ENCODE data around the gene MYBPC1. TPM values are rescaled to one million over a fixed set of nuclear protein-coding genes. Genes with fewer than 3 reads are reported as not detected.
"Not testable (repeated sequence)": the region's sequence is repeated elsewhere in the genome, so short reads cannot be mapped to it uniquely, and the experiment has no call there.

MYBPC1 gene
- polyA plus RNA-seq, 1 donor from 2014 or later, result not detected

DNA sequence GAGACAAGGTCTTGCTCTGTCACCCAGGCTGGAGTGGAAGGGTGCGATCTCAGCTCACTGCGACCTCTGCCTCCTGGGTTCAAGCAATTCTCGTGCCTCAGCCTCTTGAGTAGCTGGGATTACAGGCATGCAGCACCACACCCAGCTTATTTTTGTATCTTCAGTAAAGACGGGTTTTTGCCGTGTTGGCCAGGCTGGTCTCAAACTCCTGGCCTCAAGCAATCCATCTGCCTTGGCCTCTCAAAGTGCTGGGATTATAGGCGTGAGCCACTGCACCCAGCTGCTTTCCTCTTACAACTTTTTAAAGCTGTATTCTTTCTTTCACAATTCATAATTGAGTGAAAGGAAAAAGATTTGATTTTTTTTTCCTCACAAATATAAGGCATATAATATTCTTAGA, 86.9 kb downstream of the MYBPC1 start:
- not testable (repeated sequence) for H3K36me3 Mint-ChIP-seq, H3K27me3 Mint-ChIP-seq, H3K4me1 Mint-ChIP-seq, H3K27ac Mint-ChIP-seq, H3K4me3 Mint-ChIP-seq, H3K9me3 Mint-ChIP-seq

DNA sequence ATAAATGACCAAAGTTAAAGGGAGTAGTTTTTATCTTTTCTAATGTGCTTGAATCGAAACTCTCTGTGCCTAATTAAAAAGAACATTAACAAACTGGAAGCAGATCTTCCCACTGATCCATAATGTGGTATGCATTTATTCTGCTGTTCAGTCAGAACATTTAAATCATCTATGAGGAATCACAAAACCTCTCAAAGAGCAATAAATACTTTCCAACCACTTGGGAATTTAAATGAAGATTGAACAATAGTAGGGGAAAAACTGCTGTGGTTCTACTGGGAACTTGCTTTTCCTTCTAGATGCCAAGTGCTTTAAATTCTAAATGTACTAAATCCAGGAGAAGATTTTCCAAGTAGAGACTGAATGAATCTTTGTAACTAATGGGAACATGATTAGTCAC, 90.3 kb downstream of the MYBPC1 start:
- Mint-ChIP-seq H3K4me1 (peaks cover 0 to 3% (median 1%) of the 10 kb centered on the region in 3 donors), H3K27ac (no peak overlapping the region), H3K36me3 (peaks cover 3% of the 10 kb centered on the region), H3K9me3 (no peaks in the 10 kb centered on the region), H3K4me3 (no peak overlapping the region), H3K27me3 (peaks cover 3% of the 10 kb centered on the region)

DNA sequence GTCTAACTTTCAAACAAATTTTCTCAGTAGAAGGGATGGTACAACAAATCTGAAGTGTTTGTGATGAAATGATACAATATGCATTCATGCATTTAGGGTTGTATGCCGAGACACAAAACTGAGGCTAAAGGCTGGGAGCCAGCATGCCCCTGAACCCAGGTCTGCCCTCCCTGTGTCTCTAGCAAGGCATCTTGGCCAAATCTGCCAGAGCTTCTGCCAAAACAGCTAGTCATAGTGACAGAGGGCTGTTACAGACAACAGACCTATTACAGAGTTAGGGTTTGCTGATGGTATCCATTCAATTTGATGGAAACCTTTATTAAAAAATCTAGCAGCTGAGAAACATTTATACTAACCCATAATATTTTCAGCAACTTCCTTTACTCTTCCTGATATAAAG, 91.4 kb downstream of the MYBPC1 start:
- Mint-ChIP-seq H3K27ac (no peak overlapping the region), H3K9me3 (no peaks in the 10 kb centered on the region)

DNA sequence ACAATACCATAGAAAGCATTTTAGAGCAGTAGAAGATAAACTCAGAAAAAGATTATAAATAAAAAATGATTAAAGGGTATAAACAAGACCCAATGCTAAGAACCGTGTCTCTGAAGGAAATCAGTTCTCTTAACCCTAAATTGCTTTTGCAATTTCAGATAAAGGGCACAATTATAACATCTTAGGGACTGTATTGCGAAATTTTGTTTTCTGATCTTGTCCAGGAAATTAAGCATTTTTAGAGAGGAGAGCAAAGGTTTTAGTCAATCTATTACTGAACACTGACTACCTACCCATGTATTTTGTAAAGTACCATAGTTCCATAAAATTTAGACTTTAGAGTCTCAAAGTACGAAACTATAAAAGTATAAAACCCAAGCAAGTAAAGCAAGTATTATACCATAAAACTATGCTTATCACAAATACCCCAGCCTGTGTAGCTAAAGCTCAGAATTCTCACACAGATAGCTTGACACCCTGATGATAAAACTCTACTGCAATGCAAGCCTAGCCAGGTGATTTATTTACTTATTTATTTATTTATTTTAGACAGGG, 95.8 kb downstream of the MYBPC1 start:
- H3K36me3 Mint-ChIP-seq, result peaks cover 3% of the 10 kb centered on the region
- no peaks in the 10 kb centered on the region for H3K9me3 Mint-ChIP-seq
- H3K27me3 Mint-ChIP-seq, result peaks cover 3% of the 10 kb centered on the region
- H3K4me3 Mint-ChIP-seq, result peak overlapping the region in 1 of 4 donors; percentile 2
- H3K27ac Mint-ChIP-seq, result no peak overlapping the region
- peaks cover 6 to 14% (median 12%) of the 10 kb centered on the region in 3 donors for H3K4me1 Mint-ChIP-seq

More for the DNA sequence above, 91.4 kb downstream of the MYBPC1 start:
- Mint-ChIP-seq H3K4me3 (no peak overlapping the region), H3K4me1 (peaks cover 0 to 5% (median 2%) of the 10 kb centered on the region in 3 donors), H3K36me3 (peaks cover 3% of the 10 kb centered on the region), H3K27me3 (peaks cover 3% of the 10 kb centered on the region)

DNA sequence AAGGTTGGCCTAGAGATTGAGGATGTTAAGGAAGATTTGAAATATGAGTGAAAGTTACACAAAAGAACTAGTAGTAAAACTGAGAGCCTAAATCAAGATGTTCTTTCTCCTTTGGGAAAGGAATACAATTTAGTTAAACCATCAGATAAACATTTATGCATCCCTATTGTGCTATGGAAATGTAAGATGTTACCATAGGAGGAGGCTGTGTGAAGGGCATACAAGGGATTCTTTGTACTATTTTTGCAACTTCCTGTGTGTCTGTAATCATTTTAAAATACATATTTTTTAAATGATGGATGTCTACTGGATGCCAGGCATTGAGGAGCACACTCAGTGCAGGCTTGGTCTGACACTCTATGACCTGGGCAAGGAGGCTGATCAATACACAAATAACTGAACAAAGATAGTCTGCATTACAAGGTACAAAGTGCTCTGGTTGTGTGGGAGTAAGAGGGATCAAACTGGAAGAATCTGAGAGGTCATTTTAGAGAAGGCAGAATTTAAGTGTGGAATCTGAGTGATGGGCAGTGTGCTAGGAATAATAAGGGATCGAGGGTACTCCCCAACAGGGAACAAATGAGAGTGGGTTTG, 96.8 kb downstream of the MYBPC1 start:
- H3K4me1 Mint-ChIP-seq, result peaks cover 8 to 19% (median 15%) of the 10 kb centered on the region in 3 donors

DNA sequence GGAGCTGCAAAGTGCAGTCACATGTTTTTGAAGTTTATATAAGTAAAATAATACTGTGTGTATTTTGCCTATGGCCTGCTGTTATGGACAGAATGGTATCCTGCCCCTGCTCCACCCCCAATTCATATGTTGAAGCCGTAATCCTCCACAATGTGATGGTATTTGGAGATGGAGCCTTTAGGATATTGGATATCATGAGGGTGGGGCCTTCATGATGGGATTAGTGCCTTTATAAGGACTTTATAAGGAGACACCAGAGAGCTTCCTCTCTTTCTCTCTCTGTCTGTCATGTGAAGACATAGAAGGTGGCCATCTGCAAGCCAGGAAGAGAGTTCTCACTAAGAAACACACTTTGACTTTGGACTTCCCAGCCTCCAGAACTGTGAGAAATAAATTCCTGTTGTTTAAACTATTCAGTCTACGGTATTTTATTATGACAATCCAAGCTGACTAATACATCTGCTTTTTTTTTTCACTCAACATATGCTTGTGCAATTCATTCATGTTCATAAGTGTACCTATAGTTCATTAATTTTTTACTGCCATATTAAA, 99.6 kb downstream of the MYBPC1 start:
- Mint-ChIP-seq H3K27me3 (no peaks in the 10 kb centered on the region), H3K4me1 (peaks cover 21 to 30% (median 27%) of the 10 kb centered on the region in 3 donors), H3K36me3 (no peaks in the 10 kb centered on the region), H3K9me3 (no peaks in the 10 kb centered on the region), H3K4me3 (peak overlapping the region in 1 of 4 donors; percentile 3), H3K27ac (no peak overlapping the region)

More for the DNA sequence above, 96.8 kb downstream of the MYBPC1 start:
- H3K9me3 Mint-ChIP-seq, result no peaks in the 10 kb centered on the region
- H3K4me3 Mint-ChIP-seq, result peak overlapping the region in 1 of 4 donors; percentile 77
- H3K27me3 Mint-ChIP-seq, result peaks cover 3% of the 10 kb centered on the region
- no peak overlapping the region for H3K27ac Mint-ChIP-seq
- H3K36me3 Mint-ChIP-seq, result peaks cover 1% of the 10 kb centered on the region

DNA sequence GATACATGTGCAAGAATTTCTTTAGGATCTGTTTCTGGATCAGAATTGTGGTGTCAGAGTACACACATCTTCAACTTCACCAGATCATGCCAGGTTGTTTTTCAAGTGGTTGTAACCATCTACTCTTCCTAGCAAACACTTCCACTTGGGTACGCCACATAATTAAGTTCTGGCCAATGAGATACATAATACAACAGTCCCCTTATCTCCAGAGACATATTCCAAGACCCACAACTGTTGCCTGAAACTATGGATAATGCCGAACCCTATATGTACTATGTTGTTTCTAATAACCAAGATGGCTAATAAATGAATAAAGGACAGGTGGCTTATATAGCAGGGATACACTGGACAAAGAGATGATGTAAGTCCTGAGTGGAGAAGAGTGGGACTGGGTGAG, 100.2 kb downstream of the MYBPC1 start:
- Mint-ChIP-seq H3K4me1 (peaks cover 26 to 35% (median 26%) of the 10 kb centered on the region in 3 donors), H3K27me3 (no peaks in the 10 kb centered on the region), H3K9me3 (no peaks in the 10 kb centered on the region), H3K27ac (peak overlapping the region in 2 of 3 donors; percentile 86 to 99), H3K4me3 (peak overlapping the region in 1 of 4 donors; percentile 75), H3K36me3 (no peaks in the 10 kb centered on the region)

DNA sequence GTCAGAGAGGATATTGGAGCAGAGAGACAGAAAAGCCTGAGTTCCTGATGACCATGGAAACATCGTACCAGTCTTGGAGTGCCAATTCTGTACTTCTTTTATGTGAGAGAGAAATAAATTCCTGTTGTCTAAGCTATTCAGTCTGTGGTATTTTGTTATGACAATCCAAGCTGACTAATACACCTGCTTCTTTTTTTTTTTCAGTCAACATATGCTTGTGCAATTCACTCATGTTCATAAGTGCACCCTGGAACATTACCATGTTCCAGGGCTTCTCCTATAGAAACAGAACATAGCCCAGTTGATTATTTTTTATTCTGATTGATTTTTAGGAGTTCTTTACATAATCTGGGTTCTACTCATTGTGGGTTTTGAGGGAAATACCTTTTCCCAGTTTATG, 100.9 kb downstream of the MYBPC1 start:
- Mint-ChIP-seq H3K36me3 (no peaks in the 10 kb centered on the region), H3K9me3 (no peaks in the 10 kb centered on the region), H3K4me3 (peak overlapping the region; percentile 47 to 98 (median 68)), H3K4me1 (peaks cover 33 to 40% (median 34%) of the 10 kb centered on the region in 3 donors), H3K27ac (peak overlapping the region; percentile 86 to 99 (median 99)), H3K27me3 (no peaks in the 10 kb centered on the region)

DNA sequence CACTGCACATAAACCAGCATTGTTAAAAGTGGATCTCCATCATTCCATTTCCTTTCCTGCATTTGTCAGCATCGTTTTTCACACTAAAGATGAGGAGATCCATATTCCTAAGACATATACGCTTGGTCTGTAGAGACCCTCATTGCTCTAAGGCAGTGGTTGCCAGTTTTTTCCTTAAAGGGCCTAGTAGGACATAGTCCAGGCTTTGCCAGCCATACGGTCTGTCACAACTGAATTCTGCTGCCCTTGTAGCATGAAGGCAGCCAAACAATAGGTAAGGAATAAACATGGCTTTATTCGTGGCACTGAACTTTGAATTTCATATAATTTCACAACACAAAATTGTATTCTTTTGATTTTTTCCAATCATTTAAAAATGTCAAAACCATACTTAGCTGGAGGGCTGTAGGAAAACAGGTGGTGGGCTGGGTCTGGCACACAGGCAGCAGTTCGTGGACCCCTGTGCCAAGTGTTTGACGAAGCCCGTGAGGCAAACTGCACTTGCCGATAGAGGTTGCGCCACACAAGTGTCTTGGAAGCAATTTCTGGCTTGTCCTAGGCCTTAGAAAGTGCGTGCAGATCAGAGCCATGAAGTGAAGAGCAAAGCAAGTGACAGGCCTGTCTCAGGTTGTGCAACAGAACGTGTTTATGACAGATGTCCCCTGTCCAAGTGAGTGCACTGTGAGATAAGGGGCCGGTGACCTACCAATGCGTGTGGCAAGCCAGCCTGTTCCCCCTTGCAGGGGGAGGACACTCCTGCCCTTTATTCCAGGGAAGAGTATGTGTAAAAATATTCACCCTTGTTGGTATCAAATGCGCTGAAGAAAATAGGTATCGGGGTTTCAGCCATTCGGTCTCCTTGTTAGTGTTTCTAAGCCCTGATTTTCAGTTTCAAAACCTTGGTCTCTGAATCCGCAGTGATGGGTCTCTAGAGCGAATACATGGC, 101.8 kb downstream of the MYBPC1 start:
- Mint-ChIP-seq H3K27ac (peak overlapping the region; percentile 97 to 99 (median 99)), H3K27me3 (no peaks in the 10 kb centered on the region), H3K4me1 (peaks cover 39 to 44% (median 41%) of the 10 kb centered on the region in 3 donors), H3K4me3 (peak overlapping the region; percentile 95 to 99 (median 97)), H3K36me3 (peaks cover 2% of the 10 kb centered on the region), H3K9me3 (no peaks in the 10 kb centered on the region)

DNA sequence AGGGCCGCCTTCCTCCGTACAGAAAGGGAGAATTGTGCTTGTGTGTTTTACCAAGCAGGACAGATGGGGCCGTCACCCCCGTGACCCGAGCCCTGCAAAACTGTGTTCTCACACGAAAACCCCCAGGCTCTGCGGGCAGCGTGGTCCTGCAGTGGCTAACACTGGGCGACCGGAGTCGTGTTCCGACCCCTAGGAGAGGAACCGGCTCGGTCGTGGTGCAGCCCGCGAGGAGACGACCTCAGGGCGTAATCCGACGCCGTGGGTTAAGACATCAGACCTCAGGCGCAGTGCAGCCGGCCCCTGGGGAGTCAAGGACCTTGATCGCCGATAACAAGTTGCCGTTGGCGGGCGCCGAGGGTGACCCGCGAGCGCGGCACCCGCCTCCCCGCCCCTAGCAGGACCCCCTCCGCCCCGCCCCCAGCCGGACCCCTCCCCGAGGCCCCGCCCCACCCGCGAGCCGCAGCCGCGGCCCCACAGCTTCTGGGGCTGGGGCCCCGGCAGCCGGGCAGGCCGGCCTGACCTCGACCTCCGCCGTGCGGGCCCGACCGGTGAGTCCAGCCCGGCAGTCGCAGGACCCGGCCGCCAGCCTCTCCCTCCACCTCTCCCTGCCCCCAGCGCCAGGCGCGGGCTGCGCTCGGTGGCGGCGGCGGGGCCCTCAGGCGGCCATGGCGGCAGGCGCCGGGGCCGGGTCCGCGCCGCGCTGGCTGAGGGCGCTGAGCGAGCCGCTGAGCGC, 102.6 kb downstream of the MYBPC1 start, which contains the start of gene CHPT1:
Gene CHPT1 (plus strand): TSS at position 444 of the 733 bp plus-strand sequence. CDS start 222 bp downstream, at position 666.
- Mint-ChIP-seq H3K4me3 (peak within 1 kb of the TSS; percentile 96 to 100 (median 98)), H3K4me1 (peaks cover 43 to 49% (median 45%) of the 10 kb centered on the region in 3 donors), H3K9me3 (no peaks in the 10 kb centered on the region), H3K27me3 (no peaks in the 10 kb centered on the region), H3K36me3 (peaks cover 2% of the 10 kb centered on the region), H3K27ac (peak within 1 kb of the TSS; percentile 97 to 99 (median 99))

DNA sequence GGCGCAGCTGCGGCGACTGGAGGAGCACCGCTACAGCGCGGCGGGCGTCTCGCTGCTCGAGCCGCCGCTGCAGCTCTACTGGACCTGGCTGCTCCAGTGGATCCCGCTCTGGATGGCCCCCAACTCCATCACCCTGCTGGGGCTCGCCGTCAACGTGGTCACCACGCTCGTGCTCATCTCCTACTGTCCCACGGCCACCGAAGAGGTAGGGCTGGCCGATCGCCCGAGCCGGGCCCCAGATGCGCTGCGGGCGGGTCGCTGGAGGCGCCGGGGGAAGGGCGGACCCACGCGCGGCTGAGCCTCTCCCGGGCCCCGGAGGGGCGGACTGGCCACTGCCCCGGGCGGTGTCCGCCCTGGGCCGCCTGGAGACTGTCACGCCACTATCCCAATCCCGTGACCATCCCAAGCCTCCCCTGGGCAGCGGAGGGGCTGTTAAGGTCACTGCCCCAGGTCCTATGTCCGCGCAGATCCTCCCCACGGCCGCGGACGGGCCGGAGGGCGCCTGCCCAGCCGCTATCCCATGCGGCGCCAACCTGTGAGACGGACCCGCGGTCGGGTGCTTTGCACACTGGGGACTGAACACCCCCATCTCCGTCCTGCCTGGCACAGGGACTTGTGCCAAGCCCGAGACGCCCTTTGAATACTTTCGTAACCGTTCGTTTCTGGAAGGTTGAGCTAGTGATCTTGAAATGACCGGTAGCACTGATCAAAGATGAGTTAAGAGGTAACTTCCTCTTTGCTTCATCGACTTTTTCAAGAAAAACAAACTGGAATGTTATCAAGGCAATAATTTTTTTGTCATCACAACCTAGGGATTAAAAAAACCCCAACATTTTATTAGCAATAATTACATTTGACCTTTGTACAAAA, 103.4 kb downstream of the MYBPC1 start:
- H3K36me3 Mint-ChIP-seq, result peaks cover 2% of the 10 kb centered on the region
- no peaks in the 10 kb centered on the region for H3K9me3 Mint-ChIP-seq
- peak overlapping the region; percentile 96 to 100 (median 97) for H3K4me3 Mint-ChIP-seq
- no peaks in the 10 kb centered on the region for H3K27me3 Mint-ChIP-seq
- H3K4me1 Mint-ChIP-seq, result peaks cover 48 to 55% (median 53%) of the 10 kb centered on the region in 3 donors
- peak overlapping the region; percentile 97 to 99 (median 98) for H3K27ac Mint-ChIP-seq

DNA sequence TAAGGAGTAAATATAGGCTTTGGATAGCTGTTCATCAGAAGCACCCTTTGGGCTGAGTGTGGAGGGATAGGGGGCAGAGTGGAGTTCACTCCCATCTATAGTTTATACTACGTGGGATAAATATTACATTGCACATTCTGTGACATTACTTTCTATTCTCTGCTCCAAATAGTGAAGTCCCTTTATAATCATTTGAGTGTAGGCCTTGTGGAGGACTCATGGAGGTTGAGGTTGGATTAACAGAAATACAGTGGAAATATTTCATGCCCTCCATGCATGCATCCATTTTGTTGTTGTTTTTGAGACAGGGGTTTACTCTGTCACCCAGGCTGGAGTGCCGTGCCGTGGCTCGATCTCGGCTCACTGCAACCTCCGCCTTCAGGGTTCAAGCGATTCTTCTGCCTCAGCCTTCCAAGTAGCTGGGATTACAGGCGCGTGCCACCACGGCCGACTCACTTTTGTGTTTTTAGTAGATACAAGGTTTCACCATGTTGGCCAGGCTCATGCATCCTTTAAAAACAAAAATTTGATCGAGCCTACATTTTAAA, 104.1 kb downstream of the MYBPC1 start:
- H3K27me3 Mint-ChIP-seq, result no peaks in the 10 kb centered on the region
- H3K4me3 Mint-ChIP-seq, result peak overlapping the region; percentile 96 to 100 (median 97)
- H3K9me3 Mint-ChIP-seq, result no peaks in the 10 kb centered on the region
- peaks cover 54 to 58% (median 58%) of the 10 kb centered on the region in 3 donors for H3K4me1 Mint-ChIP-seq
- peak overlapping the region; percentile 97 to 99 (median 98) for H3K27ac Mint-ChIP-seq
- peaks cover 2% of the 10 kb centered on the region for H3K36me3 Mint-ChIP-seq

DNA sequence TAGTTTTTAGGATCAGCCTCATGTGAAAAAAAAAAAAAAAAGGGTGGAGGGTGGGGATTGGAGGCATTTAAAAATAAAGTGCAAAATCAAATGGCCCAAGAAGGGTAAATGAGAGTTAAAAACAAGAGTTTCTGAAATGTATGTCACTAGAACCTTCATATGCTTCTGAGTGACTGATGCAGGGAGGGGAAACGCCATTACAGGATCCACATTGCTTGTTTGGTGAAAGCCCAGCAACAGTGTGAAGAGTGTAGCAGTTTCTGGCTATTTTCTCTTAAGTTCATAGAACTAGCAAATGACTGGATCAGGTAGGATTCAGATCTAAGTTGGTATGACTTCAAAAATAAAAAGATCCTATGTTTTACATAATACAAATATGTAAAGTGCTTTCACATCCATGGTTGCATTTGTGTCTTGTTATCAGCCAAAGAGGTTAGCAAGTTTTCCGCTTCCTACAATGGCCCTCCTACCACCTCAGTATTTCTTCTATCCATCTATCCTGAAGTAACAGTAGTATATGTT, 105.6 kb downstream of the MYBPC1 start:
- H3K27me3 Mint-ChIP-seq, result no peaks in the 10 kb centered on the region
- no peaks in the 10 kb centered on the region for H3K9me3 Mint-ChIP-seq
- peaks cover 2% of the 10 kb centered on the region for H3K36me3 Mint-ChIP-seq
- H3K4me1 Mint-ChIP-seq, result peaks cover 53 to 59% (median 55%) of the 10 kb centered on the region in 3 donors
- H3K4me3 Mint-ChIP-seq, result peak overlapping the region in 3 of 4 donors; percentile 67 to 80 (median 77)
- peak overlapping the region in 1 of 3 donors; percentile 61 for H3K27ac Mint-ChIP-seq
